ENCODE measurements around the gene SEZ6. TPM values are rescaled to one million over a fixed set of nuclear protein-coding genes. Genes with fewer than 3 reads are reported as not detected.

SEZ6 gene
- not detected in 5 replicates for total RNA-seq (2022; extraction: Qiagen RNA extraction; ENCODE audit: low read depth)

GRCh38 chr17:29005936-29006511, at the start of gene SEZ6:
TSS of gene SEZ6 (minus strand) at chr17:29006033. CDS start at chr17:29005869, 164 bp downstream.

GRCh38 chr17:29042679-29043538, 37.1 kb upstream of the SEZ6 start, which contains the start of gene PIPOX:
TSS of gene PIPOX (plus strand) at chr17:29043141. CDS start at chr17:29043226, 85 bp downstream.

GRCh38 chr17:28951428-28951990, 54.3 kb downstream of the SEZ6 start, which contains the start of gene PHF12:
TSS of gene PHF12 (minus strand) at chr17:28951518. CDS start at chr17:28950960, 558 bp downstream.

Other genes with a start within 250 kb of the SEZ6 start
- 31.7 to 38.7 TPM (median 35.9 TPM) in 5 replicates for gene FAM222B, start 163.2 kb downstream of the SEZ6 start, total RNA-seq (2022; extraction: Qiagen RNA extraction; ENCODE audit: low read depth)
- 73.5 to 91.3 TPM (median 88.3 TPM) in 5 replicates for gene ERAL1, start 151.0 kb downstream of the SEZ6 start, total RNA-seq (2022; extraction: Qiagen RNA extraction; ENCODE audit: low read depth)
- 71.3 to 83.8 TPM (median 81.1 TPM) in 5 replicates for gene FLOT2, start 108.3 kb downstream of the SEZ6 start, total RNA-seq (2022; extraction: Qiagen RNA extraction; ENCODE audit: low read depth)
- gene DHRS13, start 103.0 kb downstream of the SEZ6 start, total RNA-seq (2022; extraction: Qiagen RNA extraction; ENCODE audit: low read depth) = 4.8 to 6.1 TPM (median 5.7 TPM) in 5 replicates
- 28.3 to 36.2 TPM (median 31.9 TPM) in 5 replicates for gene PHF12, start 54.5 kb downstream of the SEZ6 start, total RNA-seq (2022; extraction: Qiagen RNA extraction; ENCODE audit: low read depth)
- 0.19 to 0.21 TPM (median 0.19 TPM) in 3 of 5 replicates, not detected in the others for gene PIPOX, start 37.1 kb upstream of the SEZ6 start, total RNA-seq (2022; extraction: Qiagen RNA extraction; ENCODE audit: low read depth)
- gene MYO18A, start 174.4 kb upstream of the SEZ6 start, total RNA-seq (2022; extraction: Qiagen RNA extraction; ENCODE audit: low read depth) = 24.6 to 31.5 TPM (median 26.2 TPM) in 5 replicates
- gene CRYBA1, start 240.8 kb upstream of the SEZ6 start, total RNA-seq (2022; extraction: Qiagen RNA extraction; ENCODE audit: low read depth) = not detected in 5 replicates